Measurements from ENCODE around the gene OXNAD1. TPM values are rescaled to one million over a fixed set of nuclear protein-coding genes. Genes with fewer than 3 reads are reported as not detected.

The OXNAD1 gene
- total and polyA plus RNA-seq, 9 donors: 4.0 to 16.3 (median 11.5) TPM

- WGBS, 3 donors: 95% methylated on average over 5 of the region's 5 CpGs
- TF ChIP-seq EP300 (IDR thresholded peaks at IDR 0.05): no peak
- no peak for TF ChIP-seq CTCF (IDR thresholded peaks at IDR 0.05)
- no peak for TF ChIP-seq POLR2A (IDR thresholded peaks at IDR 0.05)
Observed at GRCh38 chr3:16294844-16295243, 29.8 kb downstream of the OXNAD1 start.

GRCh38 chr3:16295298-16295890 lies 30.4 kb downstream of the OXNAD1 start:
- TF ChIP-seq CTCF (IDR thresholded peaks at IDR 0.05) (no peak), EP300 (IDR thresholded peaks at IDR 0.05) (no peak), POLR2A (IDR thresholded peaks at IDR 0.05) (no peak)
- Histone ChIP-seq H3K4me3 (no peak overlapping the region), H3K36me3 (no peaks in the 10 kb centered on the region), H3K27me3 (no peaks in the 10 kb centered on the region), H3K4me1 (ENCODE audit: insufficient read depth) (no peaks in the 10 kb centered on the region), H3K27ac (no peak overlapping the region), H3K9me3 (no peaks in the 10 kb centered on the region)
- DNase-seq: no peak
- intact Hi-C loops (cut with DNase I): loop anchor here in 1 of 4 donors (10.0 kb wide), 1 partner anchor 219 kb away; the partner anchor contains the start of gene RFTN1
- WGBS, 3 donors: 83 to 90% (median 86%) methylated on average over 3 of the region's 3 CpGs

More at GRCh38 chr3:16294844-16295243, 29.8 kb downstream of the OXNAD1 start:
- Histone ChIP-seq H3K36me3 (no peaks in the 10 kb centered on the region), H3K27me3 (no peaks in the 10 kb centered on the region), H3K9me3 (no peaks in the 10 kb centered on the region), H3K4me1 (ENCODE audit: insufficient read depth) (no peaks in the 10 kb centered on the region), H3K27ac (no peak overlapping the region), H3K4me3 (no peak overlapping the region)
- DNase-seq: no peak
- intact Hi-C loops (cut with DNase I): loop anchor here in 2 of 4 donors (5.0 to 10.0 kb wide), 2 partner anchors 220 to 222 kb away; partner anchors contain the start of gene RFTN1 (in 1 of the 2)

GRCh38 chr3:16297997-16298885 lies 33.2 kb downstream of the OXNAD1 start:
- no peak overlapping the region for H3K27ac ChIP-seq
- intact Hi-C loops (cut with DNase I): loop anchor here in 1 of 4 donors (10.0 kb wide), 1 partner anchor 217 kb away; the partner anchor contains the start of gene RFTN1
- no peak for DNase-seq

More at GRCh38 chr3:16297997-16298885, 33.2 kb downstream of the OXNAD1 start:
- Histone ChIP-seq H3K36me3 (no peaks in the 10 kb centered on the region), H3K4me1 (ENCODE audit: insufficient read depth) (no peaks in the 10 kb centered on the region), H3K4me3 (no peak overlapping the region), H3K27me3 (no peaks in the 10 kb centered on the region), H3K9me3 (no peaks in the 10 kb centered on the region)
- TF ChIP-seq EP300 (IDR thresholded peaks at IDR 0.05) (no peak), CTCF (IDR thresholded peaks at IDR 0.05) (no peak), POLR2A (IDR thresholded peaks at IDR 0.05) (no peak)
- WGBS, 3 donors: 73 to 74% (median 73%) methylated on average over 9 of the region's 9 CpGs
